GM12874 (cell line): ENCODE results near the gene C6orf89.

Experiments
- TF ChIP-seq, protein P1 (sequence below): IDR thresholded peaks from 2 replicates; pipeline ENCODE4 v1.5.1; 2011; ENCODE audit warnings: low read depth, mild to moderate bottlenecking, control low read depth, low read length, moderate library complexity; ENCODE audit not compliant: insufficient read depth

Gene C6orf89

DNA sequence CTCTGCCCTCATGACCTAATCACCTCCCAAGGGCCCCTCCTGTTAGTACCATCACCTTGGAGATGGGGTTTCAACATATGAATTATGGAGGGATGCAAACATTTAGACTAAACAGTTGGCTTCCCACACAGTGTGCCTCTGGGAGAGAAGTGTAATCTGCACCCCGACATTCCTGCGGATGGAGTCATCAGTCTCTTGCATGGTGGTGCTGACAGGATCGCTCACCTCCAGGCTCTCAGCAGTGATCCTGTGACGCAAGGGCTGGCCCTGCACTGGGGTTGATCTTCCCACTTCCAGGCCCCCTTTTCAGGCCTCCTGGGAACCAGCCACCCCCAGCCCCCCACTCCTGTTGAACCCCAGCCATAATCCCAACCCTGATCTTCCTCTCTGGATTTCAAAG, 52.8 kb downstream of the C6orf89 start:
- TF ChIP-seq, protein P1, sequence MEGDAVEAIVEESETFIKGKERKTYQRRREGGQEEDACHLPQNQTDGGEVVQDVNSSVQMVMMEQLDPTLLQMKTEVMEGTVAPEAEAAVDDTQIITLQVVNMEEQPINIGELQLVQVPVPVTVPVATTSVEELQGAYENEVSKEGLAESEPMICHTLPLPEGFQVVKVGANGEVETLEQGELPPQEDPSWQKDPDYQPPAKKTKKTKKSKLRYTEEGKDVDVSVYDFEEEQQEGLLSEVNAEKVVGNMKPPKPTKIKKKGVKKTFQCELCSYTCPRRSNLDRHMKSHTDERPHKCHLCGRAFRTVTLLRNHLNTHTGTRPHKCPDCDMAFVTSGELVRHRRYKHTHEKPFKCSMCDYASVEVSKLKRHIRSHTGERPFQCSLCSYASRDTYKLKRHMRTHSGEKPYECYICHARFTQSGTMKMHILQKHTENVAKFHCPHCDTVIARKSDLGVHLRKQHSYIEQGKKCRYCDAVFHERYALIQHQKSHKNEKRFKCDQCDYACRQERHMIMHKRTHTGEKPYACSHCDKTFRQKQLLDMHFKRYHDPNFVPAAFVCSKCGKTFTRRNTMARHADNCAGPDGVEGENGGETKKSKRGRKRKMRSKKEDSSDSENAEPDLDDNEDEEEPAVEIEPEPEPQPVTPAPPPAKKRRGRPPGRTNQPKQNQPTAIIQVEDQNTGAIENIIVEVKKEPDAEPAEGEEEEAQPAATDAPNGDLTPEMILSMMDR = no peak

DNA sequence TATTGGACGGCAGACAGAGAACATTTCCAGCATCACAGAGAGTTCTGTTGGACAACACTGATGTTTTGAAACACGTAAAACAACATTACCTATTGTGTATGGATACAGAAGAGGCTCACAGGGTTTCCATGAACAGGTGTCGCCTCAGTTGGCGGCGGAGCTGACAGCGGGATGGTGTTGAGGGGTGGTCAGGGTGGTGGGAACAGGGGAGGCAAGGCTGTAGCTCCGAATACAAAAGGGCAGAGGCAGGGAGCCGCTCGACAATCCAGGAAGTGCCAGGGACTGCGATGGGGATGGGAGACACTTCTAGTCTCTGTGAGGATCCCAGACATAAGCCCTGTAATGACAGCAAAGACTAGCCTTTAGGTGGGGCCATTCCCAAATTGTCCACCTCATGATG, 54.3 kb downstream of the C6orf89 start:
- TF ChIP-seq, protein P1 = no peak

DNA sequence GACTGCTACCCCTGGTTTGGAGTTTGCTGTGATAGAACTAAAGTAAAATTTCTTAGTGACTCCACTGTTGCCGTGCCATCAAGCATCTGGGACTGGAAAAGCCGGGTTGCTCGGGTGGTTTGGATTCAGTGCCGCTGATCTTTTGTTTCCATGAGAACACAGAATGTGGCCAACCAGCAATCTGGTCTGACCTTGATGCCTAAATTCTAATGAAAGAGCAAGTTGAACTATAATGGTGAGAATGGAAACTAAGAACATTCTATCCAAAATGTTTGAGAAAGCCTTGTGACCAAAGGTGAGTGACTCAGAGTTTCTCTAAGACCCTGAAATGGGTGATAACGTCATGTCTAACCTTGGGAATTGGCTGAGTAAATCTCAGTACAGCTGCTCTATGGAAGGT, 58.9 kb downstream of the C6orf89 start:
- TF ChIP-seq, protein P1 = no peak

DNA sequence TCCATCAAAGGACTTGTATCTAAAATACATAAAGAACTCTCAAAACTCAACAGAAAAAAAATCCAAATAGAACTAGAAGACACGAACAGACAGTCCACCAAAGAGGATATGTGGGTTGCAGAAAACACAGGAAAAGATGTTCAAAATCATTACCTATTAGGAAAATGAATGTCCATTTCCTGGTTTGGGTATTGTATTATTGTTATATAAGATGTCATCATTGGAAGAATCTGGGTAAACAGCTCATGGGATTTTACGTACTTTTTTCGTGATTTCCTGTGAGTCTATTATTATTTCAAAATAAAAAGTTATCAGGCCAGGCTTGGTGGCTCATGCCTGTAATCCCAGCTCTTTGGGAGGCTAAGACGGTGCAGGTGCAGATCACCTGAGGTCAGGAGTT, 59.5 kb downstream of the C6orf89 start:
- TF ChIP-seq, protein P1 = no peak

DNA sequence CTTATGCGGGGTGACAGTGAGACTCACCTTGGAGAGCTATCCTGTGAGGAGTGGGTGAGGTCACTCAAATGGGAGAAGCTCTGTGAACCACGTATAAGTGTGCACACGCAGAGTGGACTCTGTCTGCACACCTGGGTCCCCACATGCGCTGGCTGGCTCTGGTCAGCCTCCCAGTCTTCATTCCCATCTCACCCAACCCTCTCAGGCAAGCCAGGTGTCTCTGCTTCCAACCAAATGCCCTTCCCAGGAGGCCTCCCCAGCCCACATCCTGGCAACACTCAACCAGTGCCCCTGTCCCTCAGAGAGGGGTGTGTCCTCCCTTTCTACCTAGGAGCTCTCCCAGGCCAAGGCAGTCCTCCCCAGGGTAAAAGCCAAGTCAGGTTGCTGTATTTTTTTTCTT, 60.8 kb downstream of the C6orf89 start:
- TF ChIP-seq, protein P1 = no peak

DNA sequence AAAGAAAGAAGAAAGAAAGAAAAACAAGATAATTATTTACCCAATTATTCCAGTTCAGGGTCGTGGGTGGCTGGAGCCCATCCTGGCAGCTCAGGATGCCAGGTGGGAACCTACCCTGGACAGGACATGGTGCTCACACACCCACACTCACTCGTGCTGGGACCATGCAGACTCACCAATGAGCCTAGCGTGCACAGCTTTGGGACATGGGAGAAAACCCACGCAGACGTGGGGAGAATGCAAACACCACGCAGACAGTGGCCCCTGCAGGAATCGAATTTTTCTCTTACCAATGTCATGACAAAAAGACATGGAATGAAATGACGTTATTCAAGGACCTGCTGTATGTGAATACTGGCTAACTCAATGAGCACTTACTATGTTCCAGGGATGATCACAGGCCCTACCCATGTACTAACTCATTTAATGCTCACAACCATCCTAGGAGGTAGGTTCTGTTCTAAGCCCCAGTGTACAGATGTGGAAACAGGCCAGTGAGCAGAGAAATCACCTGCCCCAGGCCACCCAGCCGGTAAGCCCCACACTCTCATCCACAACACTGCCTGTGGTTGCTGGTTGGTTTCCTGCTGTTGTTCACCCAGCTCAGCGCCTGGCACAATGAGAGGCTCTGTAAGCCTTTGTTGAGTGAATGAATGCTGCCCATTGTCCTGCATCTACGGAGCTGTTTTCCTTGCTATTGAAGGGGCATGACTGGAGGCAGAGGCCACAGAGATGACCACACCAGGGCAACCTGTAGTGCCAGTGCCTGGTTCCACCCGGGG, 62.0 kb downstream of the C6orf89 start:
- TF ChIP-seq, protein P1 = no peak

DNA sequence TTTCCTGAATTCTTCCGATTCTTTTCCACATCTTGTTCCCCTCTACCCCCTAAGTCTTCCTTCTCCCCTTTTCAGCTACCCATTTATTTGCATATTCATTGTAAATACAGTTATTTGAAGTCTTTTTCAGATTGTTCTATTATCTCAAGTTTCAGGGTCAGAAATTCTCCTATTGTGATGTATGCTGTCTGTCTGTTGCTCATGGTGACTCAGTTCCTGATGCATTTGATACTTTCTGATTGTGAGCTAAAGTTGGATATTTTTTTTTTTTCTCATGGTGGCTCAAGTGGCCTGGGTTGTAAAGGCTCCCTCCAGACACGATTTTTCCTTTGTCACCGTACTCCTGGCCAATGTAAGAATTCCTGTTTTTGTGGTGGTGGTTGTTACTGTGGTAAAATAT, 63.9 kb downstream of the C6orf89 start:
- TF ChIP-seq, protein P1 = no peak

DNA sequence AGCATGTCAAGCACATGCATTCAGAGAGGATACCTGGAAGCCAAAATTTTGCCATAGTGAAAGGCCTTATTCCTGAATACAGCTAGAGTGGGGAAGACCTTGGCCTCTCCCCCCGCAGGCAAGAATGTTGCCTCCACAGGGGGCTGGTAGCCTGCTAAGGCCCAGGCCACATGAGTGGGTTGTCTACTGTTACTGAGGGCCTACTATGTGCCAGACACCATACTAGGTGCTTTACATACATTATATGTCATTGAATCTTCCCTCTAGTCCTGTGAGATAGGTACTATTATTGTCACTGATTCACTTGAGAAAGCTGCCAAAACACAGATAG, 68.1 kb downstream of the C6orf89 start:
- TF ChIP-seq, protein P1 = no peak
